Suprapubic skin (tissue), 4 donors: ENCODE measurements around the gene SPATA19.

Source experiments
- EP300 ChIP-seq: sonication (generic); formaldehyde crosslinking; IDR thresholded peaks from one replicate; pipeline ENCODE4 v1.6.1; 2017; ENCODE audit warnings: antibody characterized with exemption
- POLR2A ChIP-seq, 2 donors: fragments of 450-650 bp; IDR thresholded peaks; one replicate each; pipeline ENCODE4 v1.6.1; 2017; ENCODE audit warnings: antibody characterized with exemption in 2 of 2, mild to moderate bottlenecking in 2 of 2, moderate library complexity in 2 of 2
- POLR2AphosphoS5 ChIP-seq, 3 donors: sonication (generic); formaldehyde crosslinking; IDR thresholded peaks; one replicate each; pipeline ENCODE4 v1.6.1; 2017; ENCODE audit warnings: antibody characterized with exemption in 3 of 3
- TF ChIP-seq, protein P1 (sequence below), 2 donors: fragments of 200-600 bp in 1 of 2; fragments of 450-650 bp in 1 of 2; sonication (generic) in 1 of 2; IDR thresholded peaks; one replicate each; pipeline ENCODE4 v1.5.1; 2016 to 2019; ENCODE audit warnings: antibody characterized with exemption in 2 of 2, mild to moderate bottlenecking in 1 of 2, moderate library complexity in 1 of 2

DNA sequence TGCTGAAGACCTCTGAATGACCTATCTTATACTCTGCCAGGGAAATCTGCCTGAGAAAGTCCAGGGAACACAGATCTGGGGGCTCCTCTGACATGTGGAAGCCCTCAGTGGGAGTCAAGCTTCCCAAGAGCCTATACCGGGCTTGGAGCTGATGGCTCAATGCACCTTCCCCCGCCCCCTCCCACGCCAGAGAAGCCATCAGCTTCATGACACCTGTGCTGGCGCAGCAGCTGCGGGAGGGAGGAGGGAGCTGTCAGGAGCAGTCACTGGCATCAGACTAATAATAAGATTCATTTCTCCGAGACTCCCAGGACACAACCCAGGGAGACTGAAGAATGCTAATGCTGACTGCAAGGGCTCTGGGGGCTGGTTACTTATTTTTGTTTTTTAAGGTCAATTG lies 47.8 kb downstream of the SPATA19 start:
- TF ChIP-seq, protein P1, sequence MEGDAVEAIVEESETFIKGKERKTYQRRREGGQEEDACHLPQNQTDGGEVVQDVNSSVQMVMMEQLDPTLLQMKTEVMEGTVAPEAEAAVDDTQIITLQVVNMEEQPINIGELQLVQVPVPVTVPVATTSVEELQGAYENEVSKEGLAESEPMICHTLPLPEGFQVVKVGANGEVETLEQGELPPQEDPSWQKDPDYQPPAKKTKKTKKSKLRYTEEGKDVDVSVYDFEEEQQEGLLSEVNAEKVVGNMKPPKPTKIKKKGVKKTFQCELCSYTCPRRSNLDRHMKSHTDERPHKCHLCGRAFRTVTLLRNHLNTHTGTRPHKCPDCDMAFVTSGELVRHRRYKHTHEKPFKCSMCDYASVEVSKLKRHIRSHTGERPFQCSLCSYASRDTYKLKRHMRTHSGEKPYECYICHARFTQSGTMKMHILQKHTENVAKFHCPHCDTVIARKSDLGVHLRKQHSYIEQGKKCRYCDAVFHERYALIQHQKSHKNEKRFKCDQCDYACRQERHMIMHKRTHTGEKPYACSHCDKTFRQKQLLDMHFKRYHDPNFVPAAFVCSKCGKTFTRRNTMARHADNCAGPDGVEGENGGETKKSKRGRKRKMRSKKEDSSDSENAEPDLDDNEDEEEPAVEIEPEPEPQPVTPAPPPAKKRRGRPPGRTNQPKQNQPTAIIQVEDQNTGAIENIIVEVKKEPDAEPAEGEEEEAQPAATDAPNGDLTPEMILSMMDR (IDR thresholded peaks at IDR 0.05), result no peak
- TF ChIP-seq POLR2A (IDR thresholded peaks at IDR 0.05) (no peak), EP300 (no peak), POLR2AphosphoS5 (IDR thresholded peaks at IDR 0.05) (no peak)
